Neural progenitor cell (in vitro differentiated cells): ENCODE data around the gene SRGAP3.

Experiments
- EZH2 ChIP-seq: fragments of 200-600 bp; sonication (generic); IDR thresholded peaks from 2 replicates; pipeline ENCODE4 v1.6.1; 2017; ENCODE audit warnings: antibody characterized with exemption, mild to moderate bottlenecking, moderate library complexity
- EZH2phosphoT487 ChIP-seq: fragments of 200-600 bp; sonication (generic); IDR thresholded peaks from 2 replicates; pipeline ENCODE4 v1.6.1; 2017; ENCODE audit warnings: antibody characterized with exemption
- TF ChIP-seq, protein P1 (sequence below): fragments of 200-600 bp; sonication (generic); IDR thresholded peaks from 2 replicates; pipeline ENCODE4 v1.5.1; 2017; ENCODE audit warnings: antibody characterized with exemption, mild to moderate bottlenecking

DNA sequence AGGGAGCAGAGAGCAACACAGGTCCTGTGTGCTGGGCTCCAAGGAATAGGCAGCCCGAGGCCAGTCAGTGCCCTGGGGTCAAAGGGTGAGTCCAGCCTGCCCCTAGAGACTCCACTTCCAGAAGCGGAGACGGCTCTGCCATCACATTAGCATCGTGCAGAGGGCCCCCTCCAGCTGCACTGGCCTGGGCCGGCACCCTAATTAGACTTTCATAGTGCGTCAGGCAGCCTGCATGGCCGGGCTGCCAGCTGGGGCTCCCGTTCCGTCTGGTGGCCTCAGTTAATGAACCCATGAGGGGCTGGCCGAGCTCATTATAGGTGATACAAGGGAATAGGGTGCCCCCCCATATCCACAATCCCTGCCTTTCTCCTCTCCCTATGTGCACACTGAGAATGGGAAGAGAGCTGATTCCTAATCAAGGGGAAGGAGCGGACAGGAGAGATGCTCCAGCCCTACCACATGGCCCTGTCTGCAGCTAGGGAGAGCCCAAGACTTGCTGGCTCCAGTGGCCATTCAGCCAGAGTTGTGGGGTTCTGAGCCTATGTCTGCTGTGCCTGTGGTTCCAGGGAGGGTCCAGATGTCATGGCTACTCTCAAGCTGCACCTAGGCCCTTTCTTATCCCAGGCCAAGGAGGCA is 128.0 kb downstream of the SRGAP3 start:
- TF ChIP-seq, protein P1, sequence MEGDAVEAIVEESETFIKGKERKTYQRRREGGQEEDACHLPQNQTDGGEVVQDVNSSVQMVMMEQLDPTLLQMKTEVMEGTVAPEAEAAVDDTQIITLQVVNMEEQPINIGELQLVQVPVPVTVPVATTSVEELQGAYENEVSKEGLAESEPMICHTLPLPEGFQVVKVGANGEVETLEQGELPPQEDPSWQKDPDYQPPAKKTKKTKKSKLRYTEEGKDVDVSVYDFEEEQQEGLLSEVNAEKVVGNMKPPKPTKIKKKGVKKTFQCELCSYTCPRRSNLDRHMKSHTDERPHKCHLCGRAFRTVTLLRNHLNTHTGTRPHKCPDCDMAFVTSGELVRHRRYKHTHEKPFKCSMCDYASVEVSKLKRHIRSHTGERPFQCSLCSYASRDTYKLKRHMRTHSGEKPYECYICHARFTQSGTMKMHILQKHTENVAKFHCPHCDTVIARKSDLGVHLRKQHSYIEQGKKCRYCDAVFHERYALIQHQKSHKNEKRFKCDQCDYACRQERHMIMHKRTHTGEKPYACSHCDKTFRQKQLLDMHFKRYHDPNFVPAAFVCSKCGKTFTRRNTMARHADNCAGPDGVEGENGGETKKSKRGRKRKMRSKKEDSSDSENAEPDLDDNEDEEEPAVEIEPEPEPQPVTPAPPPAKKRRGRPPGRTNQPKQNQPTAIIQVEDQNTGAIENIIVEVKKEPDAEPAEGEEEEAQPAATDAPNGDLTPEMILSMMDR: no peak
- TF ChIP-seq EZH2phosphoT487 (no peak), EZH2 (no peak)
